HEK293 (cell line): ENCODE data around the gene UBAP2L.

Source experiments
- GLI4 ChIP-seq: fragments of 450-650 bp; formaldehyde crosslinking; IDR thresholded peaks from 2 replicates; pipeline ENCODE4 v1.5.1; 2016; ENCODE audit warnings: missing biosample characterization, missing genetic modification characterization
- MYNN ChIP-seq: fragments of 450-650 bp; formaldehyde crosslinking; IDR thresholded peaks from 2 replicates; pipeline ENCODE4 v1.5.1; 2016; ENCODE audit warnings: missing biosample characterization, missing genetic modification characterization, borderline replicate concordance
- OSR2 ChIP-seq: fragments of 450-650 bp; formaldehyde crosslinking; IDR thresholded peaks from 2 replicates; pipeline ENCODE4 v1.5.1; 2016; ENCODE audit warnings: missing biosample characterization, missing genetic modification characterization
- RBAK ChIP-seq: fragments of 450-650 bp; formaldehyde crosslinking; IDR thresholded peaks from 2 replicates; pipeline ENCODE4 v1.5.1; 2016; ENCODE audit warnings: missing biosample characterization, missing genetic modification characterization
- REPIN1 ChIP-seq: fragments of 450-650 bp; formaldehyde crosslinking; IDR thresholded peaks from 2 replicates; pipeline ENCODE4 v1.5.1; 2017; ENCODE audit warnings: missing biosample characterization, missing genetic modification characterization, low read depth
- YY1 ChIP-seq: fragments of 450-650 bp; formaldehyde crosslinking; IDR thresholded peaks from 2 replicates; pipeline ENCODE4 v1.5.1; 2018; ENCODE audit warnings: missing biosample characterization, missing genetic modification characterization
- ZBTB8A ChIP-seq: fragments of 450-650 bp; formaldehyde crosslinking; IDR thresholded peaks from 2 replicates; pipeline ENCODE4 v1.5.1; 2016; ENCODE audit warnings: missing biosample characterization, missing genetic modification characterization
- ZEB2 ChIP-seq: fragments of 450-650 bp; formaldehyde crosslinking; IDR thresholded peaks from 2 replicates; pipeline ENCODE4 v1.5.1; 2016; ENCODE audit warnings: missing biosample characterization, missing genetic modification characterization
- ZFHX2 ChIP-seq: fragments of 450-650 bp; formaldehyde crosslinking; conservative IDR thresholded peaks from 2 replicates; pipeline ENCODE4 v1.5.1; 2016; ENCODE audit warnings: missing biosample characterization, missing genetic modification characterization
- ZNF112 ChIP-seq: fragments of 450-650 bp; formaldehyde crosslinking; IDR thresholded peaks from 2 replicates; pipeline ENCODE4 v1.5.0; 2017; ENCODE audit warnings: missing biosample characterization, missing genetic modification characterization
- ZNF132 ChIP-seq: fragments of 450-650 bp; formaldehyde crosslinking; IDR thresholded peaks from 2 replicates; pipeline ENCODE4 v1.5.1; 2017; ENCODE audit warnings: missing biosample characterization, missing genetic modification characterization, borderline replicate concordance
- ZNF16 ChIP-seq: fragments of 450-650 bp; formaldehyde crosslinking; IDR thresholded peaks from 2 replicates; pipeline ENCODE4 v1.5.1; 2016; ENCODE audit warnings: low read depth, missing biosample characterization, missing genetic modification characterization
- ZNF18 ChIP-seq: fragments of 450-650 bp; formaldehyde crosslinking; IDR thresholded peaks from 2 replicates; pipeline ENCODE4 v1.5.1; 2016; ENCODE audit warnings: missing biosample characterization, missing genetic modification characterization
- ZNF19 ChIP-seq: fragments of 450-650 bp; formaldehyde crosslinking; IDR thresholded peaks from 2 replicates; pipeline ENCODE4; 2016; ENCODE audit warnings: missing biosample characterization, missing genetic modification characterization, low read depth
- ZNF2 ChIP-seq: fragments of 450-650 bp; formaldehyde crosslinking; IDR thresholded peaks from 2 replicates; pipeline ENCODE4 v1.5.1; 2016; ENCODE audit warnings: missing biosample characterization, missing genetic modification characterization
- ZNF221 ChIP-seq: fragments of 450-650 bp; formaldehyde crosslinking; IDR thresholded peaks from 2 replicates; pipeline ENCODE4 v1.5.1; 2017; ENCODE audit warnings: missing biosample characterization, missing genetic modification characterization, borderline replicate concordance
- ZNF248 ChIP-seq: fragments of 450-650 bp; formaldehyde crosslinking; IDR thresholded peaks from 2 replicates; pipeline ENCODE4 v1.5.1; 2017; ENCODE audit warnings: missing biosample characterization, missing genetic modification characterization
- ZNF274 ChIP-seq, 2 experiments: fragments of 200-500 bp in 1 of 2; fragments of 450-650 bp in 1 of 2; sonication (Bioruptor generic) in 1 of 2; formaldehyde crosslinking in 1 of 2; IDR thresholded peaks; 2 replicates each; pipeline versions ENCODE4 v1.5.1 to v1.6.1; 2014 to 2016; ENCODE audit warnings: borderline replicate concordance in 1 of 2, inconsistent platforms in 1 of 2, low read length in 1 of 2, missing biosample characterization in 1 of 2, missing genetic modification characterization in 1 of 2
- ZNF324 ChIP-seq: fragments of 450-650 bp; formaldehyde crosslinking; IDR thresholded peaks from 2 replicates; pipeline ENCODE4 v1.5.1; 2016; ENCODE audit warnings: missing biosample characterization, missing genetic modification characterization
- ZNF335 ChIP-seq: fragments of 450-650 bp; formaldehyde crosslinking; conservative IDR thresholded peaks from 2 replicates; pipeline ENCODE4 v1.5.1; 2016; ENCODE audit warnings: missing biosample characterization, missing genetic modification characterization
- ZNF37A ChIP-seq: fragments of 450-650 bp; IDR thresholded peaks from 2 replicates; pipeline ENCODE4 v1.5.1; 2018; ENCODE audit warnings: missing biosample characterization, missing genetic modification characterization
- ZNF398 ChIP-seq: fragments of 450-650 bp; formaldehyde crosslinking; IDR thresholded peaks from 2 replicates; pipeline ENCODE4 v1.5.1; 2017; ENCODE audit warnings: missing biosample characterization, missing genetic modification characterization
- ZNF423 ChIP-seq: fragments of 450-650 bp; formaldehyde crosslinking; IDR thresholded peaks from 2 replicates; pipeline ENCODE4 v1.5.1; 2016; ENCODE audit warnings: missing biosample characterization, missing genetic modification characterization
- ZNF639 ChIP-seq: fragments of 450-650 bp; formaldehyde crosslinking; IDR thresholded peaks from 2 replicates; pipeline ENCODE4 v1.5.1; 2016; ENCODE audit warnings: missing biosample characterization, missing genetic modification characterization
- ZNF76 ChIP-seq: fragments of 450-650 bp; formaldehyde crosslinking; IDR thresholded peaks from 2 replicates; pipeline ENCODE4; 2016; ENCODE audit warnings: low read depth, missing biosample characterization, missing genetic modification characterization, borderline replicate concordance
- ZNF785 ChIP-seq: fragments of 450-650 bp; formaldehyde crosslinking; IDR thresholded peaks from 2 replicates; pipeline ENCODE4 v1.5.1; 2016; ENCODE audit warnings: missing biosample characterization, missing genetic modification characterization
- TF ChIP-seq, protein P1 (sequence below): fragments of 450-650 bp; formaldehyde crosslinking; IDR thresholded peaks from 2 replicates; pipeline ENCODE4 v1.5.1; 2016; ENCODE audit warnings: missing biosample characterization, missing genetic modification characterization
- TF ChIP-seq, protein P2 (sequence below): fragments of 450-650 bp; formaldehyde crosslinking; IDR thresholded peaks from 2 replicates; pipeline ENCODE4 v1.5.1; 2016; ENCODE audit warnings: missing biosample characterization, missing genetic modification characterization, low read depth
- TF ChIP-seq, protein P3 (sequence below): fragments of 450-650 bp; formaldehyde crosslinking; IDR thresholded peaks from 2 replicates; pipeline ENCODE4 v1.5.1; 2016; ENCODE audit warnings: missing biosample characterization, missing genetic modification characterization

UBAP2L gene

GRCh38 chr1:154272217-154272998 is 51.7 kb downstream of the UBAP2L start, which contains the start of gene HAX1 (continued):
- TF ChIP-seq ZNF221 (tag by site-specific recombination) (no peak), ZNF18 (tag by site-specific recombination) (no peak), ZNF324 (tag by site-specific recombination) (no peak), RBAK (tag by site-specific recombination) (no peak), ZNF112 (no peak), ZNF639 (tag by site-specific recombination) (no peak), ZNF398 (no peak), ZNF2 (tag by site-specific recombination) (0 out of 2 replicates have a peak, but pooled peaks have one; percentile 68), YY1 (tag by site-specific recombination) (peak; percentile 16; the same call in 1 of the 2 replicates), ZNF423 (tag by site-specific recombination) (no peak), ZEB2 (tag by site-specific recombination) (peak; percentile 84; the same call in 1 of the 2 replicates), REPIN1 (tag by site-specific recombination) (no peak), ZNF335 (tag by site-specific recombination) (peak; percentile 70), ZBTB8A (peak; percentile 62), ZNF19 (tag by site-specific recombination) (no peak), GLI4 (no peak), ZFHX2 (tag by site-specific recombination) (peak; percentile 95), ZNF785 (no peak), MYNN (tag by site-specific recombination) (no peak), OSR2 (tag by site-specific recombination) (no peak), ZNF132 (tag by site-specific recombination) (no peak), ZNF37A (tag by site-specific recombination) (no peak), ZNF16 (tag by site-specific recombination) (no peak), ZNF248 (tag by site-specific recombination) (no peak), ZNF274 (IDR thresholded peaks at IDR 0.05; ENCODE audit: low read length) (no peak), ZNF274 (tag by site-specific recombination; IDR thresholded peaks at IDR 0.05; ENCODE audit: borderline replicate concordance) (no peak), ZNF76 (0 out of 2 replicates have a peak, but pooled peaks have one; percentile 14)
- TF ChIP-seq, protein P1, sequence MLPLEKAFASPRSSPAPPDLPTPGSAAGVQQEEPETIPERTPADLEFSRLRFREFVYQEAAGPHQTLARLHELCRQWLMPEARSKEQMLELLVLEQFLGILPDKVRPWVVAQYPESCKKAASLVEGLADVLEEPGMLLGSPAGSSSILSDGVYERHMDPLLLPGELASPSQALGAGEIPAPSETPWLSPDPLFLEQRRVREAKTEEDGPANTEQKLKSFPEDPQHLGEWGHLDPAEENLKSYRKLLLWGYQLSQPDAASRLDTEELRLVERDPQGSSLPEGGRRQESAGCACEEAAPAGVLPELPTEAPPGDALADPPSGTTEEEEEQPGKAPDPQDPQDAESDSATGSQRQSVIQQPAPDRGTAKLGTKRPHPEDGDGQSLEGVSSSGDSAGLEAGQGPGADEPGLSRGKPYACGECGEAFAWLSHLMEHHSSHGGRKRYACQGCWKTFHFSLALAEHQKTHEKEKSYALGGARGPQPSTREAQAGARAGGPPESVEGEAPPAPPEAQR (tag by site-specific recombination): no peak
- TF ChIP-seq, protein P2, sequence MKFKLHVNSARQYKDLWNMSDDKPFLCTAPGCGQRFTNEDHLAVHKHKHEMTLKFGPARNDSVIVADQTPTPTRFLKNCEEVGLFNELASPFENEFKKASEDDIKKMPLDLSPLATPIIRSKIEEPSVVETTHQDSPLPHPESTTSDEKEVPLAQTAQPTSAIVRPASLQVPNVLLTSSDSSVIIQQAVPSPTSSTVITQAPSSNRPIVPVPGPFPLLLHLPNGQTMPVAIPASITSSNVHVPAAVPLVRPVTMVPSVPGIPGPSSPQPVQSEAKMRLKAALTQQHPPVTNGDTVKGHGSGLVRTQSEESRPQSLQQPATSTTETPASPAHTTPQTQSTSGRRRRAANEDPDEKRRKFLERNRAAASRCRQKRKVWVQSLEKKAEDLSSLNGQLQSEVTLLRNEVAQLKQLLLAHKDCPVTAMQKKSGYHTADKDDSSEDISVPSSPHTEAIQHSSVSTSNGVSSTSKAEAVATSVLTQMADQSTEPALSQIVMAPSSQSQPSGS (tag by site-specific recombination): no peak
- TF ChIP-seq, protein P3, sequence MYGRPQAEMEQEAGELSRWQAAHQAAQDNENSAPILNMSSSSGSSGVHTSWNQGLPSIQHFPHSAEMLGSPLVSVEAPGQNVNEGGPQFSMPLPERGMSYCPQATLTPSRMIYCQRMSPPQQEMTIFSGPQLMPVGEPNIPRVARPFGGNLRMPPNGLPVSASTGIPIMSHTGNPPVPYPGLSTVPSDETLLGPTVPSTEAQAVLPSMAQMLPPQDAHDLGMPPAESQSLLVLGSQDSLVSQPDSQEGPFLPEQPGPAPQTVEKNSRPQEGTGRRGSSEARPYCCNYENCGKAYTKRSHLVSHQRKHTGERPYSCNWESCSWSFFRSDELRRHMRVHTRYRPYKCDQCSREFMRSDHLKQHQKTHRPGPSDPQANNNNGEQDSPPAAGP: peak; percentile 51; the same call in 1 of the 2 replicates
